H1 (cell line): ENCODE data around the gene MEGF11.

Experiments used
- ATF3 ChIP-seq: IDR thresholded peaks from 2 replicates; pipeline ENCODE4 v1.6.1; 2011; ENCODE audit warnings: low read depth, mild to moderate bottlenecking, low read length; ENCODE audit not compliant: insufficient read depth
- CEBPB ChIP-seq: IDR thresholded peaks from 2 replicates; pipeline ENCODE4 v1.6.1; 2012; ENCODE audit warnings: low read depth, low read length
- CHD2 ChIP-seq: IDR thresholded peaks from 2 replicates; pipeline ENCODE4 v1.6.1; 2012; ENCODE audit warnings: low read length, improper control_type of control experiment
- CTCF ChIP-seq, 3 experiments: IDR thresholded peaks; 1 replicate in 2 of 3; 2 replicates in 1 of 3; pipeline versions ENCODE4 v1.5.1 to v1.6.1; 2011; ENCODE audit warnings: low read length in 3 of 3, mild to moderate bottlenecking in 3 of 3, inconsistent platforms in 2 of 3, low read depth in 1 of 3, moderate library complexity in 1 of 3; ENCODE audit not compliant: insufficient read depth in 1 of 3; ENCODE audit errors: control extremely low read depth in 1 of 3
- HDAC2 ChIP-seq, 2 experiments: fragments of 300-600 bp in 1 of 2; sonication (generic) in 1 of 2; IDR thresholded peaks; 2 replicates each; pipeline ENCODE4 v1.6.1; 2011 to 2012; ENCODE audit warnings: low read depth in 2 of 2, low read length in 2 of 2, mild to moderate bottlenecking in 2 of 2, moderate library complexity in 2 of 2, borderline replicate concordance in 1 of 2, inconsistent platforms in 1 of 2
- POLR2A ChIP-seq, 2 experiments: IDR thresholded peaks; 1 replicate in 1 of 2; 2 replicates in 1 of 2; pipeline ENCODE4 v1.6.1; 2011; ENCODE audit warnings: low read depth in 2 of 2, low read length in 2 of 2, mild to moderate bottlenecking in 2 of 2; ENCODE audit errors: control extremely low read depth in 1 of 2
- RNF2 ChIP-seq: fragments of 200-900, 300-1000 bp; sonication (generic); IDR thresholded peaks from 2 replicates; pipeline ENCODE4 v1.7.1; 2016; ENCODE audit warnings: borderline replicate concordance, low read depth, mild to moderate bottlenecking, antibody characterized with exemption, low read length; ENCODE audit not compliant: poor library complexity, severe bottlenecking; ENCODE audit errors: missing control alignments
- SP1 ChIP-seq: IDR thresholded peaks from 2 replicates; pipeline ENCODE4 v1.6.1; 2011; ENCODE audit warnings: low read depth, low read length
- TAF1 ChIP-seq: IDR thresholded peaks from 2 replicates; pipeline ENCODE4 v1.6.1; 2011; ENCODE audit warnings: mild to moderate bottlenecking, low read depth, low read length
- TAF7 ChIP-seq: optimal IDR thresholded peaks from 2 replicates; pipeline ENCODE3; 2011; ENCODE audit warnings: low read depth, mild to moderate bottlenecking, inconsistent platforms, low read length, moderate library complexity, borderline replicate concordance
- TCF12 ChIP-seq: IDR thresholded peaks from 2 replicates; pipeline ENCODE4 v1.6.1; 2011; ENCODE audit warnings: low read depth, mild to moderate bottlenecking, low read length

- TF ChIP-seq TAF7 (no peak), CTCF (IDR thresholded peaks at IDR 0.05; ENCODE audit: control extremely low read depth in 1 of 3, insufficient read depth in 1 of 3, low read depth in 1 of 3, low read length in 3 of 3) (no peak), POLR2A (IDR thresholded peaks at IDR 0.05; ENCODE audit: control extremely low read depth in 1 of 2, low read depth in 2 of 2, low read length in 2 of 2) (no peak), ATF3 (no peak), CEBPB (no peak), TCF12 (no peak), TAF1 (no peak), SP1 (no peak), RNF2 (no peak), HDAC2 (IDR thresholded peaks at IDR 0.05; ENCODE audit: borderline replicate concordance in 1 of 2, low read depth in 2 of 2, low read length in 2 of 2) (no peak), CHD2 (no peak)
These were observed 151.7 kb downstream of the MEGF11 start for GRCh38 chr15:66101715-66102395.
